Hepatocyte (in vitro differentiated cells): Measurements from ENCODE around the gene DEFB110.

Source experiments
- EZH2 ChIP-seq: fragments of 200-600 bp; sonication (generic); IDR thresholded peaks from 2 replicates; pipeline ENCODE4 v1.6.1; 2016; ENCODE audit warnings: antibody characterized with exemption, mild to moderate bottlenecking, borderline replicate concordance
- EZH2phosphoT487 ChIP-seq: fragments of 200-600 bp; sonication (generic); IDR thresholded peaks from one replicate; pipeline ENCODE4 v1.6.1; 2018; ENCODE audit warnings: antibody characterized with exemption, mild to moderate bottlenecking, low read depth, moderate library complexity; ENCODE audit not compliant: unreplicated experiment, severe bottlenecking
- TF ChIP-seq, protein P1 (sequence below): fragments of 200-600 bp; sonication (generic); IDR thresholded peaks from 2 replicates; pipeline ENCODE4 v1.5.1; 2016; ENCODE audit warnings: antibody characterized with exemption, mild to moderate bottlenecking; ENCODE audit not compliant: poor library complexity

DNA sequence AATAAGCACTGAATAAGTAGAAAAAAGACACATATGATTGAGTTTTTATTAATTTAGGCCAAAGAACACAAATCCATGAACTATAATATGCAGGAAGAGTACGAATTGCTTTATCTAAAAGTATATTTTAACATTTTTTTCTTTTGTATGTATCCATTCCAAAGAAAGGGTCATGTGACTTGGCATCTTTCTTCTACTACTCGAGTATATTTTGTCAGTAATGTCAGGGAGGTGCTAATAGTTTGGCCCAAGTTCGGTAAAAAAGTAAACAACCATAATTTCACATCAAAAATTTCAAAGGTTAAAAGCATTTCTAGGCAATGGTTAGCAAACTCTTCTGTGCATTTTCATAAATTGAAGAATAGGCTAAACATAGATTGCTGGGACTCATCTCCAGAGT, 18.7 kb downstream of the DEFB110 start:
- no peak for TF ChIP-seq EZH2
- TF ChIP-seq, protein P1, sequence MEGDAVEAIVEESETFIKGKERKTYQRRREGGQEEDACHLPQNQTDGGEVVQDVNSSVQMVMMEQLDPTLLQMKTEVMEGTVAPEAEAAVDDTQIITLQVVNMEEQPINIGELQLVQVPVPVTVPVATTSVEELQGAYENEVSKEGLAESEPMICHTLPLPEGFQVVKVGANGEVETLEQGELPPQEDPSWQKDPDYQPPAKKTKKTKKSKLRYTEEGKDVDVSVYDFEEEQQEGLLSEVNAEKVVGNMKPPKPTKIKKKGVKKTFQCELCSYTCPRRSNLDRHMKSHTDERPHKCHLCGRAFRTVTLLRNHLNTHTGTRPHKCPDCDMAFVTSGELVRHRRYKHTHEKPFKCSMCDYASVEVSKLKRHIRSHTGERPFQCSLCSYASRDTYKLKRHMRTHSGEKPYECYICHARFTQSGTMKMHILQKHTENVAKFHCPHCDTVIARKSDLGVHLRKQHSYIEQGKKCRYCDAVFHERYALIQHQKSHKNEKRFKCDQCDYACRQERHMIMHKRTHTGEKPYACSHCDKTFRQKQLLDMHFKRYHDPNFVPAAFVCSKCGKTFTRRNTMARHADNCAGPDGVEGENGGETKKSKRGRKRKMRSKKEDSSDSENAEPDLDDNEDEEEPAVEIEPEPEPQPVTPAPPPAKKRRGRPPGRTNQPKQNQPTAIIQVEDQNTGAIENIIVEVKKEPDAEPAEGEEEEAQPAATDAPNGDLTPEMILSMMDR = no peak
- TF ChIP-seq EZH2phosphoT487 = no peak
